ENCODE data around the gene LGALS9.
"Not testable (repeated sequence)": the region's sequence is repeated elsewhere in the genome, so short reads cannot be mapped to it uniquely, and the experiment has no call there.

LGALS9 gene

DNA sequence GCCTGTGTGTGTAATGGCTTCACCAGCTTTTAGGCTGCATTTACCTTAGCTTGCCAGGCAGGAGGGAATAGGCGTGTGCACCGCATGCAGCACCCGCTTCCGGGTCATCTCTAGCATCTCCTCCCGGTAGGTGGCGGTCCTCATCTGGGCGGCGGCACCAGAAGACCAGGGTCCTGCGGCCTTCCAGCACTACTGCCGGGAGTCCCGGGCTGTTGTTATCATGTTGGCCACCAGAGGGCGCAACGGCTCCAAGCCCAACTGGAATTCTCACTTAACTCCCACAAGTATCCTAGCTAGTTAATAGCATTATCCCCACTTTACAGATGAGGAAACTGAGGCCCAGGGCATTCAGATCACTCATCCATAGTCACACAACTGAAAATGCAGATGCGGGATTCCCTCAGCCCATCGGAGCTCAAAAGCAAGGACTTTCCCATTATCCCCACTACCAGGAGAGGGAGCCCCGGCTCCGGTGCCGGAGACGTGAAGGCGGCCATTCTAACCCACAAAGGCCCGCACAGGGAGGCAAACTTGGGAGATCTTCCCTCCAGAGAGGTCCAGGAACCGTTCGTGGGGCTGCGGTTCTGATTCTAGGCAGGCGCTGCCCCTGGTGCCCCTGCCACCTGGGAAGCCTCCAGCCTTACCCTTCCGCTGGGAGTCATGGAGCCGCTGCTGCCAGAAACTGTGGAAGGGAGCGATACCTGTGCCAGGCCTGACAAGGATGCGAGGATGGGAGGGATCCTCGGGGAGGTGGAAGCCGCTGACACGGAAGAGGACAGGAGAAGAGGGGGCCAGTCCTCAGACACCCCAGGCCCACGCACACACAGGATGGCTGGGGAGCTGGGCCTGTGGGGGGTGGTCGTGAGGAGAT, 23.9 kb downstream of the LGALS9 start (continued):
- peak; percentile 72; the same call in 1 of the 2 replicates for TF ChIP-seq ZNF664 (tag by site-specific recombination; IDR thresholded peaks at IDR 0.05)
- TF ChIP-seq, protein P1, sequence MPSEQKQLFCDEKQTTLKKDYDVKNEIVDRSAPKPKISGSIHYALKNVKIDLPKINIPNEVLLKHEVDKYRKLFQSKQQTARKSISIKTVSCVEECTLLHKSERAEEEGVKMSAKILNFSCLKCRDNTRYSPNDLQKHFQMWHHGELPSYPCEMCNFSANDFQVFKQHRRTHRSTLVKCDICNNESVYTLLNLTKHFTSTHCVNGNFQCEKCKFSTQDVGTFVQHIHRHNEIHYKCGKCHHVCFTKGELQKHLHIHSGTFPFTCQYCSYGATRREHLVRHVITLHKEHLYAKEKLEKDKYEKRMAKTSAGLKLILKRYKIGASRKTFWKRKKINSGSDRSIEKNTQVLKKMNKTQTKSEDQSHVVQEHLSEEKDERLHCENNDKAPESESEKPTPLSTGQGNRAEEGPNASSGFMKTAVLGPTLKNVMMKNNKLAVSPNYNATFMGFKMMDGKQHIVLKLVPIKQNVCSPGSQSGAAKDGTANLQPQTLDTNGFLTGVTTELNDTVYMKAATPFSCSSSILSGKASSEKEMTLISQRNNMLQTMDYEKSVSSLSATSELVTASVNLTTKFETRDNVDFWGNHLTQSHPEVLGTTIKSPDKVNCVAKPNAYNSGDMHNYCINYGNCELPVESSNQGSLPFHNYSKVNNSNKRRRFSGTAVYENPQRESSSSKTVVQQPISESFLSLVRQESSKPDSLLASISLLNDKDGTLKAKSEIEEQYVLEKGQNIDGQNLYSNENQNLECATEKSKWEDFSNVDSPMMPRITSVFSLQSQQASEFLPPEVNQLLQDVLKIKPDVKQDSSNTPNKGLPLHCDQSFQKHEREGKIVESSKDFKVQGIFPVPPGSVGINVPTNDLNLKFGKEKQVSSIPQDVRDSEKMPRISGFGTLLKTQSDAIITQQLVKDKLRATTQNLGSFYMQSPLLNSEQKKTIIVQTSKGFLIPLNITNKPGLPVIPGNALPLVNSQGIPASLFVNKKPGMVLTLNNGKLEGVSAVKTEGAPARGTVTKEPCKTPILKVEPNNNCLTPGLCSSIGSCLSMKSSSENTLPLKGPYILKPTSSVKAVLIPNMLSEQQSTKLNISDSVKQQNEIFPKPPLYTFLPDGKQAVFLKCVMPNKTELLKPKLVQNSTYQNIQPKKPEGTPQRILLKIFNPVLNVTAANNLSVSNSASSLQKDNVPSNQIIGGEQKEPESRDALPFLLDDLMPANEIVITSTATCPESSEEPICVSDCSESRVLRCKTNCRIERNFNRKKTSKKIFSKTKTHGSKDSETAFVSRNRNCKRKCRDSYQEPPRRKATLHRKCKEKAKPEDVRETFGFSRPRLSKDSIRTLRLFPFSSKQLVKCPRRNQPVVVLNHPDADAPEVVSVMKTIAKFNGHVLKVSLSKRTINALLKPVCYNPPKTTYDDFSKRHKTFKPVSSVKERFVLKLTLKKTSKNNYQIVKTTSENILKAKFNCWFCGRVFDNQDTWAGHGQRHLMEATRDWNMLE (tag by site-specific recombination; conservative IDR thresholded peaks at IDR 0.05; ENCODE audit: low read depth), result peak; percentile 37; the same call in 1 of the 2 replicates

DNA sequence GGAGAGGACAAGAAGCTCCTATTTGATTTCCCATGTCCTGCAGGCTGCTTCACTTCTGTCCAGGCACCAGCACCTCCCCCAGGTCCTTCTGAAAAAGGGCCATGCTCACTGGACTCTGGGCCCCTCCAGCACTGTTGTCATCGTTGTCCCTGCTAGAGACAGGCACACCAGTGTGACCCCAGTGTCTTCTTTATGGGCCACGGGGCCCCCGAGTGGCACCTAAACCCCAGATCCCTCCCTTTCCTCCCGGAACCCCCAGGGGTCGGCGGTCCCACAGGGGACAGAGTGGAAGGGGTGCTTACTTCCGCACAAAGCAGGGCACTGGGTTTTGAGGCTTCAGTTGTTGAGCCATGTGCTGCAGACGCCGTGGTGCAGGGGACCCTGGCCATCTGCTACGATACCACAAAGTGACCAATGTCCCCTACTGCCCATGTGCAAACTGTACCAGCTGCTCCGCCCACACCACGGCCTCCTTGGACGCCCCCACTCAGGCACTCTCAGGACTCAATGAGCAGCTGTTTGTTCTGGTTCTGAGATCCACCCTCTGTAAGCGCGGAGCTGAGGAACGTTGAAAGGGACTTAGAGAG, 24.6 kb downstream of the LGALS9 start:
- H3K4me1 ChIP-seq (ENCODE audit: control insufficient read depth, insufficient read depth, low read length); H3K4me3 ChIP-seq (ENCODE audit: low read depth, low read length); H3K27ac ChIP-seq (ENCODE audit: extremely low read depth, low read depth, low read length); POLR2A ChIA-PET; H3K9me3 ChIP-seq (ENCODE audit: control insufficient read depth, insufficient read depth, low read depth, low read length); H3K36me3 ChIP-seq (ENCODE audit: control insufficient read depth in 2 of 2, insufficient read depth in 1 of 2, low read length in 2 of 2): not testable (repeated sequence)
- CTCF ChIA-PET, result interaction anchor here (0.6 to 11.6 kb wide), 28 partner anchors 9 to 461 kb away, joined by 3 to 278 read pairs (median 6); no protein-coding TSS in a partner anchor

DNA sequence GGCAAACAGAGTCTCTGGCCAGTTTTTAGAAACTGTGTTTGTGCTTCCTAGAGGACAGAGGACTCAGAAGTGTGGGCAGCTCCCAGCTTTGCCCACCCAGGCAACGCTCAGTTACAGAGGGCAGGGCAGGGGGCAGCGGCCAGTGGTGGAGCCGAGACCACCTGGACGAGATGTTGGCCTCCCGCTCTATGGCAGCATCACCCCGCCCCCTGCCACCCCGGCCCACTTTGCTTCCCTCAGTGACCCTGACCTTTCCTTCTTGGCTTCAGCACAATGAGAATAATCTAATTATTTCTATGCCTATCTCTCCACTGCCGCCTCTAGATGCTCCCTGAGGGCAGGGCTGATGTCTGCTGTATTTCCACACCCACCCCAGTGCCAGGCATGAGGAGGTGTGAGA, 25.6 kb downstream of the LGALS9 start:
- H3K4me1 ChIP-seq (ENCODE audit: control insufficient read depth, insufficient read depth, low read length); H3K4me3 ChIP-seq (ENCODE audit: low read depth, low read length); H3K9me3 ChIP-seq (ENCODE audit: control insufficient read depth, insufficient read depth, low read depth, low read length); H3K36me3 ChIP-seq (ENCODE audit: control insufficient read depth in 2 of 2, insufficient read depth in 1 of 2, low read length in 2 of 2); POLR2A ChIA-PET; H3K27ac ChIP-seq (ENCODE audit: extremely low read depth, low read depth, low read length): not testable (repeated sequence)
- CTCF ChIA-PET, result interaction anchor here (1.8 to 11.4 kb wide), 3 partner anchors 9 to 223 kb away, joined by 5 to 278 read pairs (median 46); no protein-coding TSS in a partner anchor

DNA sequence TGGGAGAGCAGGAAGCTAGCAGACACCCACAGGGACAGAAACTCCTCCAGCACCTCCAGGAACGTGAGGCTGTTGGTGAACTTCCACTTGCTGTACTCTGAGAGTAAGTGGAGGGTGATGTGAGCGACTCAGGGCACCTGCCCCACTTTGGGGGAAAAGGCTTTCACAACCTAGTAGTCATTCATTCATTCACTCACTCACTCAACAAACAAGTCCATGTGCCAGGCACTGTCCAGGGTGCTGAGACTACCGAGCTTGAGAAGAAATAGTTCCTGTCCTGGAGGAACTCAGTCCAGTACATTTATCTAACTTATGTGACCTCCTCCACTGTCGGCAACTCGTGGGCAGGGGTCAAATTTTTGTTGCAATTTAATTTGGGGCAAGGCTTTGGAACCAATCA, 26.6 kb downstream of the LGALS9 start:
- TF ChIP-seq ZNF23 (tag by site-specific recombination; IDR thresholded peaks at IDR 0.05; ENCODE audit: borderline replicate concordance) (no peak), ZNF24 (tag by site-specific recombination; IDR thresholded peaks at IDR 0.05) (0 out of 2 replicates have a peak, but pooled peaks have one; percentile 65), ZNF837 (tag by site-specific recombination; IDR thresholded peaks at IDR 0.05) (no peak)
- TF ChIP-seq, protein P2, sequence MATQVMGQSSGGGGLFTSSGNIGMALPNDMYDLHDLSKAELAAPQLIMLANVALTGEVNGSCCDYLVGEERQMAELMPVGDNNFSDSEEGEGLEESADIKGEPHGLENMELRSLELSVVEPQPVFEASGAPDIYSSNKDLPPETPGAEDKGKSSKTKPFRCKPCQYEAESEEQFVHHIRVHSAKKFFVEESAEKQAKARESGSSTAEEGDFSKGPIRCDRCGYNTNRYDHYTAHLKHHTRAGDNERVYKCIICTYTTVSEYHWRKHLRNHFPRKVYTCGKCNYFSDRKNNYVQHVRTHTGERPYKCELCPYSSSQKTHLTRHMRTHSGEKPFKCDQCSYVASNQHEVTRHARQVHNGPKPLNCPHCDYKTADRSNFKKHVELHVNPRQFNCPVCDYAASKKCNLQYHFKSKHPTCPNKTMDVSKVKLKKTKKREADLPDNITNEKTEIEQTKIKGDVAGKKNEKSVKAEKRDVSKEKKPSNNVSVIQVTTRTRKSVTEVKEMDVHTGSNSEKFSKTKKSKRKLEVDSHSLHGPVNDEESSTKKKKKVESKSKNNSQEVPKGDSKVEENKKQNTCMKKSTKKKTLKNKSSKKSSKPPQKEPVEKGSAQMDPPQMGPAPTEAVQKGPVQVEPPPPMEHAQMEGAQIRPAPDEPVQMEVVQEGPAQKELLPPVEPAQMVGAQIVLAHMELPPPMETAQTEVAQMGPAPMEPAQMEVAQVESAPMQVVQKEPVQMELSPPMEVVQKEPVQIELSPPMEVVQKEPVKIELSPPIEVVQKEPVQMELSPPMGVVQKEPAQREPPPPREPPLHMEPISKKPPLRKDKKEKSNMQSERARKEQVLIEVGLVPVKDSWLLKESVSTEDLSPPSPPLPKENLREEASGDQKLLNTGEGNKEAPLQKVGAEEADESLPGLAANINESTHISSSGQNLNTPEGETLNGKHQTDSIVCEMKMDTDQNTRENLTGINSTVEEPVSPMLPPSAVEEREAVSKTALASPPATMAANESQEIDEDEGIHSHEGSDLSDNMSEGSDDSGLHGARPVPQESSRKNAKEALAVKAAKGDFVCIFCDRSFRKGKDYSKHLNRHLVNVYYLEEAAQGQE (tag by site-specific recombination; IDR thresholded peaks at IDR 0.05), result peak; percentile 93
- TF ChIP-seq, protein P3, sequence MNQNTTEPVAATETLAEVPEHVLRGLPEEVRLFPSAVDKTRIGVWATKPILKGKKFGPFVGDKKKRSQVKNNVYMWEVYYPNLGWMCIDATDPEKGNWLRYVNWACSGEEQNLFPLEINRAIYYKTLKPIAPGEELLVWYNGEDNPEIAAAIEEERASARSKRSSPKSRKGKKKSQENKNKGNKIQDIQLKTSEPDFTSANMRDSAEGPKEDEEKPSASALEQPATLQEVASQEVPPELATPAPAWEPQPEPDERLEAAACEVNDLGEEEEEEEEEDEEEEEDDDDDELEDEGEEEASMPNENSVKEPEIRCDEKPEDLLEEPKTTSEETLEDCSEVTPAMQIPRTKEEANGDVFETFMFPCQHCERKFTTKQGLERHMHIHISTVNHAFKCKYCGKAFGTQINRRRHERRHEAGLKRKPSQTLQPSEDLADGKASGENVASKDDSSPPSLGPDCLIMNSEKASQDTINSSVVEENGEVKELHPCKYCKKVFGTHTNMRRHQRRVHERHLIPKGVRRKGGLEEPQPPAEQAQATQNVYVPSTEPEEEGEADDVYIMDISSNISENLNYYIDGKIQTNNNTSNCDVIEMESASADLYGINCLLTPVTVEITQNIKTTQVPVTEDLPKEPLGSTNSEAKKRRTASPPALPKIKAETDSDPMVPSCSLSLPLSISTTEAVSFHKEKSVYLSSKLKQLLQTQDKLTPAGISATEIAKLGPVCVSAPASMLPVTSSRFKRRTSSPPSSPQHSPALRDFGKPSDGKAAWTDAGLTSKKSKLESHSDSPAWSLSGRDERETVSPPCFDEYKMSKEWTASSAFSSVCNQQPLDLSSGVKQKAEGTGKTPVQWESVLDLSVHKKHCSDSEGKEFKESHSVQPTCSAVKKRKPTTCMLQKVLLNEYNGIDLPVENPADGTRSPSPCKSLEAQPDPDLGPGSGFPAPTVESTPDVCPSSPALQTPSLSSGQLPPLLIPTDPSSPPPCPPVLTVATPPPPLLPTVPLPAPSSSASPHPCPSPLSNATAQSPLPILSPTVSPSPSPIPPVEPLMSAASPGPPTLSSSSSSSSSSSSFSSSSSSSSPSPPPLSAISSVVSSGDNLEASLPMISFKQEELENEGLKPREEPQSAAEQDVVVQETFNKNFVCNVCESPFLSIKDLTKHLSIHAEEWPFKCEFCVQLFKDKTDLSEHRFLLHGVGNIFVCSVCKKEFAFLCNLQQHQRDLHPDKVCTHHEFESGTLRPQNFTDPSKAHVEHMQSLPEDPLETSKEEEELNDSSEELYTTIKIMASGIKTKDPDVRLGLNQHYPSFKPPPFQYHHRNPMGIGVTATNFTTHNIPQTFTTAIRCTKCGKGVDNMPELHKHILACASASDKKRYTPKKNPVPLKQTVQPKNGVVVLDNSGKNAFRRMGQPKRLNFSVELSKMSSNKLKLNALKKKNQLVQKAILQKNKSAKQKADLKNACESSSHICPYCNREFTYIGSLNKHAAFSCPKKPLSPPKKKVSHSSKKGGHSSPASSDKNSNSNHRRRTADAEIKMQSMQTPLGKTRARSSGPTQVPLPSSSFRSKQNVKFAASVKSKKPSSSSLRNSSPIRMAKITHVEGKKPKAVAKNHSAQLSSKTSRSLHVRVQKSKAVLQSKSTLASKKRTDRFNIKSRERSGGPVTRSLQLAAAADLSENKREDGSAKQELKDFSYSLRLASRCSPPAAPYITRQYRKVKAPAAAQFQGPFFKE (tag by site-specific recombination; IDR thresholded peaks at IDR 0.05; ENCODE audit: borderline replicate concordance), result no peak
- Histone ChIP-seq H3K36me3 (ENCODE audit: control insufficient read depth in 2 of 2, insufficient read depth in 1 of 2, low read length in 2 of 2) (no peaks in the 10 kb centered on the region), H3K4me1 (ENCODE audit: control insufficient read depth, insufficient read depth, low read length) (no peaks in the 10 kb centered on the region), H3K27ac (ENCODE audit: extremely low read depth, low read depth, low read length) (no peak overlapping the region), H3K4me3 (ENCODE audit: low read depth, low read length) (no peak overlapping the region), H3K9me3 (ENCODE audit: control insufficient read depth, insufficient read depth, low read depth, low read length) (no peaks in the 10 kb centered on the region)
- POLR2A ChIA-PET, result no interaction called here
- CTCF ChIA-PET, result interaction anchor here (0.9 to 11.4 kb wide), 4 partner anchors 8 to 223 kb away, joined by 3 to 278 read pairs (median 4); no protein-coding TSS in a partner anchor

Data from HEK293 (cell line).